Measurements from ENCODE around the gene FRMD8.
"Not testable (repeated sequence)": the region's sequence is repeated elsewhere in the genome, so short reads cannot be mapped to it uniquely, and the experiment has no call there.

FRMD8 gene

GRCh38 chr11:65394125-65394536 is 7.7 kb downstream of the FRMD8 start:
- DNase-seq: no peak

GRCh38 chr11:65395961-65396530 is 9.6 kb downstream of the FRMD8 start:
- DNase-seq: no peak

GRCh38 chr11:65396769-65397745 is 10.6 kb downstream of the FRMD8 start:
- DNase-seq: no peak

- no peak for DNase-seq
Measured at GRCh38 chr11:65398362-65398910, 12.0 kb downstream of the FRMD8 start.

- no peak for DNase-seq
Measured at GRCh38 chr11:65399249-65399648, 12.8 kb downstream of the FRMD8 start.

GRCh38 chr11:65399845-65400244 is 13.4 kb downstream of the FRMD8 start:
- no peak for DNase-seq

GRCh38 chr11:65400307-65401072 is 14.1 kb downstream of the FRMD8 start:
- DNase-seq: no peak

GRCh38 chr11:65401073-65401802 is 14.8 kb downstream of the FRMD8 start:
- DNase-seq: no peak

GRCh38 chr11:65401803-65402248 is 15.4 kb downstream of the FRMD8 start:
- no peak for DNase-seq

GRCh38 chr11:65402790-65403189 is 16.4 kb downstream of the FRMD8 start:
- DNase-seq: no peak

GRCh38 chr11:65403607-65404121 is 17.2 kb downstream of the FRMD8 start:
- DNase-seq: no peak

GRCh38 chr11:65404210-65404609 is 17.8 kb downstream of the FRMD8 start:
- no peak for DNase-seq

GRCh38 chr11:65404638-65405339 is 18.4 kb downstream of the FRMD8 start:
- DNase-seq: no peak

- no peak for DNase-seq
Measured at GRCh38 chr11:65410936-65411680, 24.7 kb downstream of the FRMD8 start.

GRCh38 chr11:65411681-65412070 is 25.2 kb downstream of the FRMD8 start:
- DNase-seq: no peak

GRCh38 chr11:65412271-65413076 is 26.0 kb downstream of the FRMD8 start:
- DNase-seq: no peak

- not testable (repeated sequence) for DNase-seq
Measured at GRCh38 chr11:65413077-65413664, 26.7 kb downstream of the FRMD8 start.

GRCh38 chr11:65414776-65415498 is 28.5 kb downstream of the FRMD8 start:
- DNase-seq: no peak
